NOMO-1 treated with DMSO at 0.1 percent for 48 hours (cell line): ENCODE measurements around the gene DCTN5.
"Not testable (repeated sequence)": the region's sequence is repeated elsewhere in the genome, so short reads cannot be mapped to it uniquely, and the experiment has no call there.

Source experiments
- DNase-seq: peaks from one replicate; lab custom pipeline; 2025; ENCODE audit not compliant: unreplicated experiment; lab: John Stamatoyannopoulos, UW

DCTN5 gene

DNA sequence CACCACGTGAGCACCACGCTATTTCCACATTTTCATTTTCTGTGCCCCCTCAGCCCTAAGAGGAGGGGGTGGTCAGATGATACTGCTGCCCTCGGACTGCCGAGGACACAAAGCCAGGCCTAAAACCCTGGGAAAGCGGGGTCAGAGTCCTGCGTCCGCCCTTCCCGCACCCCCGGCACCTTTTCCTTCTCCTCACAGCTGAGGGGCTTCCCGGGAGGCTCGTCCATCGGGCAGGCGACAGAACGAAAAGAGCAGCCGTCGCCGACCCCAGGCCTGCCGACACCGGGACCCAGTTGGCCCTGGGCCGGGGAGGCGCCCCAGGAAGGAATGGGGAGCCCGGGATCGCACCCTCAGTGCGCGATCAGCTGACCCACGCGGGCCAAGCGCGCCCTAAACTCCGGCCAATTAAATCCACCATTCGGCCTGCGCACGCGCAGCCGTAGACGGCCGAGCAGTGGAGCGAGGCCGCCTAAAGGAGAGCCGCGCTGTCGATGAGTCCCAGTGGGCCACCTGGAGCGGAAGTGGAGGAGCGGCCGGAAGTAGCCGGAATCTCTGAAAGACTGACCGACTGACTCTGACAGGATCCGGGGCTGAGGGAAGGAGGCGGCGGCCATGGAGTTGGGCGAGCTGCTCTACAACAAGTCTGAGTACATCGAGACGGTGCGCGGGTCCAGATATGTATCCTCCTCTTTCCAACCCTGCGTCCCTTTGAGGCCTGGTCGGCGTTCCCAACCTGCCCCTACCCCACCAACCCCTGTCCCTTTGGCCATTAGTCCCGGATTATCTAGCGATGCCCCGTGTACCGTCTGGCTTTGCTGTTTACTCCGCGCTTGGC, at the start of gene DCTN5, which contains the start of gene PALB2:
DCTN5 (plus strand) TSS at position 536 of the 835 bp plus-strand sequence; CDS start at position 613, 77 bp downstream.
PALB2 (minus strand) TSS at position 380 of the 835 bp plus-strand sequence; CDS start at position 227, 153 bp downstream.
- peak; percentile 96 for DNase-seq

- no peak for DNase-seq
These were observed 47.1 kb upstream of the DCTN5 start for GRCh38 chr16:23594186-23594585.

- DNase-seq: no peak
These were observed 45.9 kb upstream of the DCTN5 start for GRCh38 chr16:23595246-23595950.

DNA sequence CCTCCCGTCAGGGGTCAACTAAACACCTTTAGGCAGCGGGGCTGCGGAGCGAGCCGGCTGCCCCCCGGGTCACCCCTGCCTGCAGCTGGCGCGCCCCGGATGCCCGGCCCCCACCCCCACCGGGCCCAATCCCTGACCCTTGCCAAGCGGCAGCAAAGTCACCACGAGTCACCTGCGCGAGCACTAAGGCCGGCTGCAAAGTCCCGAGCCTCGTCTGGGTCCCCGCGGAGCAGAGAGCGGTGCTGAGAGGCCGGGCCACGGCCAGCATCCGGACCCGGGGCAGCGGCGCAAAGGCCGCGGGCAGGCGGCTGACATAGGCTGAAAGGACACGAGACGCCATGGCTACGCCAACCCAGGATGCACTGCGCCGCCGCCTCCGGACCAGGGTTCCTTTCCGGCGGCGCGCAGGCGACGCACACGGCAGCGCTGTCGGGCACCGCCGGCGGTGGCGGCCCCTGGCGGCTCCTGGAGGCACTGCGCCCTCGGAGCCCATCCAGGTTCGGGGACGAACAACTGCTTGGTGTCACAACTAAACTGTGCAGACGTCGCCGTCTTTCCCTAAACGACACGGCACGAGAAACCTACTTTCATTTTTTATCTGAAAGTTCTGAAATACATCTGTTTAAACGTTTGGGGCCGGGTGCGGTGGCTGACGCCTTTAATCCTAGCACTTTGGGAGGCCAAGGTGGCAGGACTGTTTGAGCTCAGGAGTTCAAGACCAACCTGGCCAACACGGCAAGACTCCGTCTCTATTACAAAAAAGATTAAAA, 45.1 kb upstream of the DCTN5 start, which contains the start of gene NDUFAB1:
NDUFAB1 (minus strand) TSS at position 366 of the 770 bp plus-strand sequence; CDS start at position 340, 26 bp downstream.
- peak; percentile 88 for DNase-seq

- peak; percentile 62 for DNase-seq
These were observed 44.1 kb upstream of the DCTN5 start for GRCh38 chr16:23597003-23597756.

DNA sequence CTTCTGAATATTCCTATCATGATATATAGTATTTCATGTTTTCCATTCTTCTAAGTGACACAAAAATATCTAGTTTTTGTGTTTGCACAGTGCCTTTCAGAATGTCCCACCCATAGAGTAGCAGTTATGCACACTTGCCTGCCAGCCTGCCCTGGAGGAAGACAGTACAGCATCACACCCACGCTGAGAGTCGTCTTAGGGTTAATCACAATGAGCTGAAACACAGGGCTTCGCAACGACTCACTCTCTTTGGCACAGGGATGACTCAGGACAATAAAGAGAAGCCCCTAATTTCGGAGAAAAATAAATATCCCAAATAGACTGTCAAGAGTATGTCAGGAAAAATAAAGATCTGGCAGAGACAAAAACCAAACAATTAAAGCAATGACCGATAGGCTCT, 33.5 kb upstream of the DCTN5 start:
- DNase-seq: no peak

DNA sequence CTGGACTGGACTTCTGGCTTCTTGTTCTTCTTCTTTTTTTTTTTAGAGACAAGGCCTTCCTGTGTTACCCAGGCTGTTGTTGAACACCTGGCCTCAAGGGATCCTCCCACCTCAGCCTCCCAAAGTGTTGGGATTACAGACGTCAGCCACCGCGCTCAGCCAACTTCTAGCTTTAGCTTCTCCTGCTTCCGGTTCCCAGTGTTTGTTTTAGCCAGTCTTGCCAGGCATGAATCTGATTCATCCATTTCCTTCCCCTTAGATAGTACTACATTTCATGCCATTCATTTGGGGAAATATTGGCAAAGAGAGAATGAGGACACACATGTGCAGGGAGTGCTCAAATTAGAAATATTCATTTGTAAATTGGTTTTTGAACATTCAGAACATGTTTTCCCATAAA, 33.1 kb upstream of the DCTN5 start:
- no peak for DNase-seq

DNA sequence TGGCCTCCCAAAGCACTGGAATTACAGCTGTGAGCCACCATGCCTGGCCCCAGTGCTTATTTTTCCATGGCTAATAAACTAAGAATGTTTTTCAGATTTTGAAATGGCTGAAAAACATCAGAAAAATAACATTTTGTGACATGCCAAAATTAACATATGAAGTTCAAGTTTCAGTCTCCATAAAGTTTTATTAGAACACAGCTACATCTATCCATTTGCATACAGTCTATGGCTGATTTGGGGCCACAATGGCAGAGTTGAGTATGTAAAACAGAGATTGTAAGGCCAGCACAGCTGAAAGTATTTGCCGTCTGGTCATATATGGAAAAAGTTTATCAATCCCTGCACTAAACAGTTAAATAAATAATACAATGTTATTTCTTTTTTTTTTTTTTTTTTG, 31.3 kb upstream of the DCTN5 start:
- DNase-seq: no peak

- DNase-seq: not testable (repeated sequence)
These were observed 30.4 kb upstream of the DCTN5 start for GRCh38 chr16:23610905-23611304.

DNA sequence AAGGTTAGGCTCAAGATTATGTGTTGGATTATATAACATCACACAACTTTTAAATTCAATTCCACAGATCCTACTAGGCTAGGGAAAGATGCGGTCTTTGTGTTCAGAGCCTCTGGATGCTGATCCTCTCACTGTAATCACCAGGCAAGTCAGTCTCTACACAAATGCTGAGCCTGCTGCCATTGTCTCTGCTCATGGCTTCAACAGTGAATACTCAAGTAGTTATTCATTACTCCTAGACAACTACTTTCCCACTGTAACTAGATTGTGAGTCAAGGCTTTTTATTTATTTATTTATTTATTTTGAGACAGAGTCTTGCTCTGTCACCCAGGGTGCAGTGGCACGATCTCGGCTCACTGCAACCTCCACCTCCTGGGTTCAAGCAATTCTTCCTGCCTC, 29.3 kb upstream of the DCTN5 start:
- no peak for DNase-seq

- no peak for DNase-seq
These were observed 25.5 kb upstream of the DCTN5 start for GRCh38 chr16:23615805-23616204.

DNA sequence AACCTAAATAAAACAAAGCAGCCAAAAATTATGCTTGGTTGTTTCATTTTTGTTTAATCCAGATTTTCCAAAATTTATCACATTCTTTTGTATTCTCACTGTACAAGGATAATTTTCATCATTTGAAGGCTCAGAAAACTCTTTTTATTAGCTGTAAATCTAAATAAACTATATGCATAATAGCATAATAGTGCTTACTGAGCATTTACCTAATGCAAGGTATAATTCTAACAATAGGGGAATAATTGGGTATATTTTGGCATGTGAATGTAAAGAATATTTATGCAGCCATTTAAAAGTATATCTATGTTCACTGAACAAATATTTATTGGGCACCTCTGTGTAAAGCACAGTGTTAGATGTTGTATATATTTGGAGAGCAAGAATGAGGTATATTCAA, 17.2 kb upstream of the DCTN5 start:
- DNase-seq: no peak

- DNase-seq: no peak
These were observed 11.8 kb upstream of the DCTN5 start for GRCh38 chr16:23629516-23629915.

DNA sequence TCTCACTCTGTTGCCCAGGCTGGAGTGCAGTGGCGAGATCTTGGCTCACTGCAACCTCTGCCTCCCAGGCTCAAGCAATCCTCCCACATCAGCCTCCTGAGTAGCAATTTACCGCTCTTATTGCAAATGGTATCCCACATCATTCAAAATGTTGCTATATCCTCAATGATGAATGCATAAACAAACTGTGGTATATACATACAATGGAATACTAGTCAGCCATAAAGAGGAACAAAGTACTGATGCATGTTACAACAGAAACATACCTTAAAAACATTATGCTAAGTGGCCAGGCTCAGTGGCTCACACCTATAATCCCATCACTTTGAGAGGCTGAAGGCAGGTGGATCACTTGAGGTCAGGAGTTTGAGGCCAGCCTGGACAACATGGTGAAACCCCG, 9.4 kb upstream of the DCTN5 start:
- not testable (repeated sequence) for DNase-seq

DNA sequence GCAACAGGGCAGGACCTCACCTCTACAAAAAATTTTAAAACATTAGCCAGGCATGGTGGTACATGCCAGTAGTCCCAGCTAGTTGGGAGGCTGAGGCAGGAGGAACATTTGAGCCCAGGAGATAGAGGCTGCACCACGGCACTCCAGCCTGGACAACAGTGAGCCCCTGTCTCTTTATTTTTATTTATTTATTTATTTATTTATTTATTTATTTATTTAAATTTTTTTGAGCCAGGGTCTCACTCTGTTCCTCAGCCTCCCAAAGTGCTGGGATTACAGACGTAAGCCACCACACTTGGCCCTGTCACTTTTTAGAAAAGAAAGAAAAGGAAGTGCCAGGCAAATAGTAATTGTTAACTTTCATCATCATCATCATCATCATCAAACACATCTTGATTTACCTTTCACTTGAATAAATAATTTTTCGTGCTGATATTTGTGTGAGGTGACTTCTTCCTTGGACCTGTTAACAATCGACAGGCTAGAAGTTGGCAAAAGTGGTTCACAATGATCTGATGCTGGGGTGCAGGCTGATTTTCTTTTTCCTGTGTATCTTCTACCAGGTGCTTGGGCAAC, 6.7 kb upstream of the DCTN5 start:
- DNase-seq: no peak

GRCh38 chr16:23635958-23636357, 5.3 kb upstream of the DCTN5 start:
- DNase-seq: no peak

DNA sequence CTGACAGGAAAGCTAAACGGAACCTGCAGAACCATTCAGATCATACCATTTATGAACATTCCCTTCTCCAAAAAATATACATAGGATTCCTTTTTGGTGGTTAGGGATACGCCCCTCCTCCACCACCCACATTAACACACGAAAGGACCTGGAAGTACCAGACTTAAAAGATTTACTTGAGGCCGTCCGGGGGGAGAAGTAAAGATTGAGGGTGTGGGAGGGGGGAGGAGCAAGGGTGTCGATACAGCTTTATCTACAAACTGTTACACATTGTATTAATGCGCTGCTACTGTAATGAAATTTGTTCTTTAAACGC, 693 bp upstream of the DCTN5 start:
- DNase-seq: no peak

DNA sequence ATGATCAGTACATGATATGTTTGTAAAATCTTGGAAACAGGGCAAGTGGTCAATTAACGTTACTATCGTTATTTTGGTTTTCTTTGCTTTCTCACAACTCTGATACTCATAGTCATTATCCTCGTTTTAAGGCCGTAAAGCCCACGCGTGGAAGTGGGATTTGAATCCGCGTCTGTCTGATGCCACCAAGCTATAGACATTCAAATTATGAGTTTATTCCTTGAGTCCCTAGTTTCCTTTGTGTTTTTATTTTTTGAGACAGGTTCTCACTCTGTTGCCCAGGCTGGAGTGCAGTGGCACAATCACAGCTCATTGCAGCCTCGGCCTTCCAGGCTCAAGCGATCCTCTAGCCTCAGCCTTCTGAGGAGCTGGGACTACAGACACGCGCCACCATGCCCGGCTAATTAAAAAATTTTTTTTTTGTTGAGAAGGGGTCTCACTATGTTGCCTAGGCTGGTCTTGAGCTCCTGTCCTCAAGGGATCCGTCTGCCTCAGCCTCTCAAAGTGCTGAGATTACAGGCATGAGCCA, 1.0 kb downstream of the DCTN5 start:
- DNase-seq: no peak

DNA sequence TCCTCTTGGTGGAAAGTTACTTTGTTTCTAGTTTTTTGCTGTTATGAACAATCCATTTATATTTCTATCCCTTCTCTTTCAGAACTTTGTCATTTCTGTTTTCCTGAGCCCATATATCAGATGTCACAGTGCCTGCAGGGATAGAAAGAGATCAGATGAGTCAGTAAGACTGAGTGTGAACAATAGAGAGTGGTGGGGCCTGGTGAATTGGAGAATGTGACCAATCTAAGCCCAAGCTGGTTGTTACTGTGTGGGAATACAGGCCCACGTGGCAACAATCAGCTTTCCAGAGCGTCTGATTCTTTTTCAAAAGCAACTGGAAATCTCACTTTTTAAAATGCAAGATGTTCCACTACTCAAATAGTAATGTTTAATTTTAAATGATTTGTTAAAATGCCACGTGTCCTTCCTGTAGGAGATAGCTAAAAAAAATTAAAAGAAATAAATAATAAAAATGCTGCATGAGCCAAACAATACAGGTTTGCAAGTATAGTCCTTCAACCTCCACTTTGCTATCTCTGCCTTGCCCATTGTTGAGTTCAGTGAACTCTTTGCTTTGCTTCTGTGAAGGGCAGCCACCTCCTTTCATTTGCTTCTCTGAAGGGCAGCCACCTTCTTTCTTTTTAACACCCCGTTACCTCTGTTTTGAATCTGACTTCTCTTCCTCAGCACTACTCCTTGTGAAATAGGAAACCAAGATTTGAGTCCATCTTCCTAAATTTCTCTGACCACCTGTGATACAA, 9.6 kb downstream of the DCTN5 start:
- no peak for DNase-seq
